Measurements from ENCODE around the gene RAD21L1. TPM values are rescaled to one million over a fixed set of nuclear protein-coding genes. Genes with fewer than 3 reads are reported as not detected.

The RAD21L1 gene
- total RNA-seq, 1 donor from 2014 or later: not detected

- no peak for DNase-seq (ENCODE audit: low spot score in 2 of 2, unreplicated experiment in 2 of 2)
- no peak overlapping the region for H3K4me3 Mint-ChIP-seq
- no peaks in the 10 kb centered on the region for H3K4me1 Mint-ChIP-seq
- no peak overlapping the region for H3K27ac Mint-ChIP-seq
- H3K9me3 Mint-ChIP-seq: no peaks in the 10 kb centered on the region
- H3K36me3 Mint-ChIP-seq: no peaks in the 10 kb centered on the region
- no peak for TF ChIP-seq CTCF (IDR thresholded peaks at IDR 0.05; ENCODE audit: unreplicated experiment)
- peaks cover 36% of the 10 kb centered on the region for H3K27me3 Mint-ChIP-seq (ENCODE audit: low read depth)
These were observed 21.3 kb upstream of the RAD21L1 start for GRCh38 chr20:1204576-1204975.

GRCh38 chr20:1205802-1206201 lies 20.0 kb upstream of the RAD21L1 start:
- Mint-ChIP-seq H3K27me3 (ENCODE audit: low read depth) (peaks cover 43% of the 10 kb centered on the region), H3K27ac (no peak overlapping the region), H3K4me1 (no peaks in the 10 kb centered on the region), H3K9me3 (no peaks in the 10 kb centered on the region), H3K4me3 (no peak overlapping the region), H3K36me3 (no peaks in the 10 kb centered on the region)
- DNase-seq (ENCODE audit: low spot score in 2 of 2, unreplicated experiment in 2 of 2): no peak
- TF ChIP-seq CTCF (IDR thresholded peaks at IDR 0.05; ENCODE audit: unreplicated experiment): no peak

- Mint-ChIP-seq H3K27me3 (ENCODE audit: low read depth) (peaks cover 45% of the 10 kb centered on the region), H3K9me3 (no peaks in the 10 kb centered on the region), H3K4me3 (no peak overlapping the region), H3K36me3 (no peaks in the 10 kb centered on the region), H3K27ac (no peak overlapping the region), H3K4me1 (no peaks in the 10 kb centered on the region)
- TF ChIP-seq CTCF (IDR thresholded peaks at IDR 0.05; ENCODE audit: unreplicated experiment): no peak
- DNase-seq (ENCODE audit: low spot score in 2 of 2, unreplicated experiment in 2 of 2): no peak
These were observed 19.3 kb upstream of the RAD21L1 start for GRCh38 chr20:1206366-1207148.

- Mint-ChIP-seq H3K9me3 (no peaks in the 10 kb centered on the region), H3K27me3 (ENCODE audit: low read depth) (peaks cover 47% of the 10 kb centered on the region), H3K27ac (no peak overlapping the region), H3K4me3 (no peak overlapping the region), H3K4me1 (no peaks in the 10 kb centered on the region), H3K36me3 (no peaks in the 10 kb centered on the region)
- TF ChIP-seq CTCF (IDR thresholded peaks at IDR 0.05; ENCODE audit: unreplicated experiment): no peak
- no peak for DNase-seq (ENCODE audit: low spot score in 2 of 2, unreplicated experiment in 2 of 2)
These were observed 18.5 kb upstream of the RAD21L1 start for GRCh38 chr20:1207293-1207878.

GRCh38 chr20:1209447-1210387 lies 16.1 kb upstream of the RAD21L1 start:
- Mint-ChIP-seq H3K36me3 (no peaks in the 10 kb centered on the region), H3K27me3 (ENCODE audit: low read depth) (peaks cover 67% of the 10 kb centered on the region), H3K9me3 (no peaks in the 10 kb centered on the region), H3K4me3 (no peak overlapping the region), H3K27ac (no peak overlapping the region), H3K4me1 (no peaks in the 10 kb centered on the region)
- TF ChIP-seq CTCF (IDR thresholded peaks at IDR 0.05; ENCODE audit: unreplicated experiment): no peak
- no peak for DNase-seq (ENCODE audit: low spot score in 2 of 2, unreplicated experiment in 2 of 2)

Data from mesothelial cell of epicardium (in vitro differentiated cells).